K562 (cell line): ENCODE data around the gene MEF2C. TPM values are rescaled to one million over a fixed set of nuclear protein-coding genes. Genes with fewer than 3 reads are reported as not detected.

ENCODE experiments used
- ATAC-seq: fragments of 200-7000 bp; cut with Tn5 transposase; 3 replicates; pipeline ENCODE4 v1.9.1; 2020; ENCODE audit warnings: moderate library complexity
- BruUV-seq: library from RNA; stranded (reverse); fragments of 400-500 nt; replicated peaks from 2 replicates; lab custom pipeline; 2021; lab: Mats Ljungman, UMichigan
- CTCF ChIA-PET: fragments of 300-600 bp; formaldehyde crosslinking; extraction: SDS; loops from one replicate; lab custom pipeline; 2021; ENCODE audit warnings: low intra/inter-chr PET ratio; lab: Yijun Ruan, JAX
- POLR2A ChIA-PET: fragments of 300-600, 350-650 bp; sonication (Branson Sonifier 250); formaldehyde crosslinking; extraction: SDS; loops from one replicate; lab custom pipeline; 2021; ENCODE audit warnings: antibody characterized with exemption, inconsistent platforms; lab: Yijun Ruan, JAX
- DNase-seq, 4 experiments: peaks; one replicate each; pipeline versions ENCODE4 v3.0.0 to v3.0.0-alpha.2; 2011 to 2018; ENCODE audit warnings: low spot score in 3 of 4, mixed read lengths in 3 of 4; ENCODE audit errors: extremely low read depth in 1 of 4
- FAIRE-seq: peaks from 2 replicates; lab custom pipeline; 2011; peaks lifted over from hg19 to GRCh38; lab: Jason Lieb, UNC
- H2AFZ ChIP-seq: 2 replicates; pipeline ENCODE4 v1.6.0; 2011; ENCODE audit warnings: low read depth, low read length, control low read depth, inconsistent platforms
- H3K27ac ChIP-seq: fragments of 200-600 bp; 3 replicates; pipeline ENCODE4 v1.8.0; 2011; ENCODE audit warnings: low read depth, mild to moderate bottlenecking, control low read depth, inconsistent platforms, low read length, moderate library complexity, mixed read lengths; ENCODE audit errors: extremely low read depth
- H3K27me3 ChIP-seq, 2 experiments: fragments of 300-600 bp in 1 of 2; 2 replicates in 1 of 2; 3 replicates in 1 of 2; pipeline versions ENCODE4 v1.6.0 to v1.8.0; 2011; ENCODE audit warnings: inconsistent platforms in 2 of 2, low read length in 2 of 2, mild to moderate bottlenecking in 1 of 2, mixed read lengths in 1 of 2, moderate library complexity in 1 of 2; ENCODE audit not compliant: control insufficient read depth in 2 of 2, insufficient read depth in 2 of 2
- H3K36me3 ChIP-seq: fragments of 300-600 bp; 3 replicates; pipeline ENCODE4 v1.8.0; 2011; ENCODE audit warnings: mild to moderate bottlenecking, low read length, inconsistent platforms; ENCODE audit not compliant: control insufficient read depth, insufficient read depth
- H3K4me1 ChIP-seq, 2 experiments: fragments of 200-600 bp in 1 of 2; replicated peaks in 1 of 2; 2 replicates in 1 of 2; 3 replicates in 1 of 2; pipeline versions ENCODE4 v1.5.1 to v1.8.0; 2011; ENCODE audit warnings: inconsistent platforms in 2 of 2, low read length in 2 of 2, mild to moderate bottlenecking in 1 of 2, mixed read lengths in 1 of 2, moderate library complexity in 1 of 2; ENCODE audit not compliant: control insufficient read depth in 2 of 2, insufficient read depth in 2 of 2
- H3K4me2 ChIP-seq: 2 replicates; pipeline ENCODE4 v1.6.1; 2011; ENCODE audit warnings: low read length, control low read depth, inconsistent platforms, mixed read lengths; ENCODE audit not compliant: insufficient read depth
- H3K4me3 ChIP-seq: fragments of 200-600 bp; sonication (generic), shearing (Covaris generic); 2 replicates; pipeline ENCODE4 v1.5.1; 2016; ENCODE audit warnings: control low read depth, inconsistent platforms
- H3K79me2 ChIP-seq: fragments of 200-600 bp; 3 replicates; pipeline ENCODE4 v1.8.0; 2011; ENCODE audit warnings: low read length, inconsistent platforms; ENCODE audit not compliant: control insufficient read depth, insufficient read depth
- H3K9ac ChIP-seq, 2 experiments: 2 replicates each; pipeline versions ENCODE4 v1.6.0 to v1.6.1; 2011; ENCODE audit warnings: low read depth in 2 of 2, low read length in 2 of 2, control low read depth in 1 of 2, inconsistent platforms in 1 of 2, mild to moderate bottlenecking in 1 of 2, mixed read lengths in 1 of 2; ENCODE audit not compliant: insufficient read depth in 1 of 2
- H3K9me1 ChIP-seq: one replicate; pipeline ENCODE4 v1.6.0; 2011; ENCODE audit warnings: inconsistent platforms, mild to moderate bottlenecking, low read length, moderate library complexity; ENCODE audit not compliant: control insufficient read depth, insufficient read depth
- H3K9me3 ChIP-seq: replicated peaks from 2 replicates; pipeline ENCODE4 v1.5.1; 2011; ENCODE audit warnings: low read depth, low read length, inconsistent platforms; ENCODE audit not compliant: control insufficient read depth, insufficient read depth
- H4K20me1 ChIP-seq: replicated peaks from 2 replicates; pipeline ENCODE4 v1.6.1; 2011; ENCODE audit warnings: low read length, inconsistent platforms, mixed read lengths; ENCODE audit not compliant: control insufficient read depth, insufficient read depth
- ATF1 ChIP-seq, 2 experiments: fragments of 450-650 bp in 1 of 2; IDR thresholded peaks; 2 replicates each; pipeline ENCODE4 v1.6.1; 2016; ENCODE audit warnings: missing compliant biosample characterization in 1 of 2, missing genetic modification characterization in 1 of 2
- CEBPB ChIP-seq: fragments of 450-650 bp; IDR thresholded peaks from 2 replicates; pipeline ENCODE4 v1.6.1; 2016; ENCODE audit warnings: missing genetic modification characterization, missing compliant biosample characterization
- CREM ChIP-seq: IDR thresholded peaks from 2 replicates; pipeline ENCODE4 v1.6.1; 2014; ENCODE audit warnings: antibody characterized with exemption, low read depth
- CXXC5 ChIP-seq: fragments of 250-450 bp; sonication (Bioruptor Pico); IDR thresholded peaks from 2 replicates; pipeline ENCODE4 v1.8.0; 2022; ENCODE audit warnings: inconsistent platforms, mild to moderate bottlenecking, moderate library complexity
- FOXK1 ChIP-seq: sonication (generic); formaldehyde crosslinking; IDR thresholded peaks from 2 replicates; pipeline ENCODE4 v1.8.0; 2022; ENCODE audit warnings: missing genetic modification reagents, mild to moderate bottlenecking, borderline replicate concordance
- NFYB ChIP-seq: IDR thresholded peaks from 2 replicates; pipeline ENCODE4 v1.6.1; 2011; ENCODE audit warnings: mild to moderate bottlenecking, moderate library complexity; ENCODE audit not compliant: insufficient read length; ENCODE audit errors: extremely low read depth
- PHB ChIP-seq: fragments of 250-450 bp; sonication (Bioruptor Pico); IDR thresholded peaks from 2 replicates; pipeline ENCODE4 v1.5.0; 2021
- PPARD ChIP-seq: fragments of 250-450 bp; sonication (Bioruptor Pico); IDR thresholded peaks from 2 replicates; pipeline ENCODE4 v1.8.0; 2022; ENCODE audit warnings: inconsistent platforms, mild to moderate bottlenecking, moderate library complexity
- ZNF263 ChIP-seq: sonication (generic); formaldehyde crosslinking; IDR thresholded peaks from 2 replicates; pipeline ENCODE4 v1.8.0; 2022; ENCODE audit warnings: mild to moderate bottlenecking, missing genetic modification reagents, borderline replicate concordance
- ZNF586 ChIP-seq: fragments of 450-650 bp; formaldehyde crosslinking; conservative IDR thresholded peaks from 2 replicates; pipeline ENCODE4 v1.4.0; 2020; ENCODE audit warnings: mild to moderate bottlenecking, moderate library complexity
- whole genome bisulfite sequencing: fragments of 100-300 bp; shearing (Covaris generic); methylation state at CpG from one replicate; pipeline ENCODE4 v1.1.6; 2016; ENCODE audit warnings: low coverage, mixed read lengths; ENCODE audit not compliant: insufficient coverage; ENCODE audit errors: missing lambda C conversion rate; 5-methylcytosine and 5-hydroxymethylcytosine counted together
- in situ Hi-C: fragments of 300-500 bp; cut with MboI; formaldehyde crosslinking; loops from 4 replicates; pipeline ENCODE4 v1.15.0; 2018; ENCODE audit warnings: inconsistent platforms, mixed read lengths
- intact Hi-C: fragments of 100-400 bp; cut with micrococcal nuclease; formaldehyde crosslinking; loops from 2 replicates; pipeline ENCODE4 v1.14.2; 2022
- polyA plus RNA-seq, 8 experiments: library from polyadenylated mRNA; depleted of rRNA in 4 of 8; stranded (reverse) in 5 of 8; unstranded in 3 of 8; fragments of >200 nt; fragmentation: Nextera tagmentation in 2 of 8; fragmentation: Illumina TruSeq in 1 of 8; extraction: Ambion mirVana in 2 of 8; extraction: Trizol in 1 of 8; gene quantifications; 2 replicates each; pipeline versions ENCODE4 v1.2.1 to v1.2.3, GENCODE V29; 2011 to 2014; ENCODE audit warnings: inconsistent platforms in 1 of 8, missing spikeins in 1 of 8
- total RNA-seq, 7 experiments: library from RNA; depleted of rRNA in 6 of 7; stranded (reverse); fragments of >200 nt in 6 of 7; fragmentation: Illumina TruSeq in 2 of 7; extraction: Trizol in 2 of 7; gene quantifications; 2 replicates each; pipeline versions ENCODE4 v1.2.1 to v1.2.3, GENCODE V29; 2011 to 2021; ENCODE audit warnings: low replicate concordance in 1 of 7
- TF ChIP-seq, protein P1 (sequence below): fragments of 200-800 bp; sonication (Bioruptor generic); IDR thresholded peaks from 2 replicates; pipeline ENCODE4 v1.6.1; 2017; ENCODE audit warnings: missing genetic modification characterization, missing compliant biosample characterization
- TF ChIP-seq, protein P2 (sequence below): sonication (generic); formaldehyde crosslinking; IDR thresholded peaks from 2 replicates; pipeline ENCODE4 v1.4.0; 2020; ENCODE audit warnings: mild to moderate bottlenecking, missing genetic modification reagents
- TF ChIP-seq, protein P3 (sequence below): fragments of 250-450 bp; sonication (Bioruptor Pico); IDR thresholded peaks from 2 replicates; pipeline ENCODE4 v1.6.1; 2021; ENCODE audit warnings: mild to moderate bottlenecking
- TF ChIP-seq, protein P4 (sequence below): fragments of 250-450 bp; sonication (Bioruptor Pico); IDR thresholded peaks from 2 replicates; pipeline ENCODE4 v1.4.0; 2020; ENCODE audit warnings: mild to moderate bottlenecking

Gene MEF2C
- total and polyA plus RNA-seq, 9 of the 15 experiments (the other 6 are each of a cell fraction or from before 2014, with no cell fraction given), result 25.1 to 67.8 (median 58.3) TPM

DNA sequence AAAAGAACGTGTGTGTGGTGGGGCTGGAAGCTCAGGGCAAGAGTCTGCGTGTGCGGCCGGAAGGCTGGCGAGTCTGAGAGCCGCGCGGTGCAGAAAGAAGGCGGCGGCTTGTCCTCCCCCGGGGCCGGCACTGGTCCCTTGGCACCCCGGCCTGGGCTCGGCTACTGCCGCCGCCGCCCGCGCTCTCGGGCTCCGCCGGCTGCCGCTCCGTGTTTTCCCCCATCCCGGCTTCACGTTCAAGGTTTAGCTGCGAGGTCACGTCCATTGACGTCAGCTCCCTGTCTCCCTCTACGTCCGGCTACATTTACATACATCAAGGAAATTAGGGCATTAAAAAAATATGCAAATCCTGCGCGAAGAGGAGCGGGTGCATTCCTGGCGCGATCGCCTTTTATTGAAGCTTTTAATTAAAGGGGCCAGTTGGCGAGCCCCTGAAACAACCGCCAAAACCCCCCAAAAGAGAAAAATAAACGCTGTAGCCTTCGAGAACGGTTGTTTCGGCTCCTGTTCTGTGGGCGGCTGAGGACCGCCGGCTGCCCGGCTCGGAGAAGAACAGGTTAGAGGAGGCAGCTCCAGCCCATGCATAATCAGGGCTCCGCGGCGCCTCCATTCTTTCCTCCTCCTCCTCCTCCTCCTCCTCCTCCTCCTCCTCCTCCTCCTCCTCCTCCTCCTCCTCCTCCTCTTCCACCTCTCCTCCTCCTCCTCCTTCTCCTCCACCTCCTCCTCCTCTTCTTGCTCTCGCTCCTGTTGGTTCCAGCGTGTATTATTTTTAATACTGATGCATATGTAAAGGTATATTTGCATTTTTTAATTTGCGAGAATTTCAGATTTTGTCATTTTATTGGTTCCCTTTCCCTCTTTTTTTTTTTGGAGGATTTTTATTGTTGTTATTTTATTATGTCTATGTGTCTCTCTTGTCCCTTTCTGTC lies 207.0 kb downstream of the MEF2C start:
- Histone ChIP-seq H2AFZ (peak overlapping the region; percentile 55; the same call in 1 of the 2 replicates), H3K79me2 (no peaks in the 10 kb centered on the region), H3K9me1 (peaks cover 3% of the 10 kb centered on the region), H3K4me3 (peak overlapping the region; percentile 30), H4K20me1 (no peaks in the 10 kb centered on the region; the same call in 1 of the 2 replicates), H3K36me3 (no peaks in the 10 kb centered on the region), H3K27ac (no peak overlapping the region), H3K9ac (0 out of 4 replicates have a peak overlapping the region, but pooled peaks of 1 of the 2 experiments have one; percentile 19), H3K4me2 (peak overlapping the region; percentile 41; the same call in 1 of the 2 replicates), H3K27me3 (peaks cover 18 to 43% of the 10 kb centered on the region in 2 experiments; a peak in 4 of 5 replicates), H3K4me1 (peaks cover 0 to 22% of the 10 kb centered on the region in 2 experiments; a peak in 3 of 5 replicates), H3K9me3 (no peaks in the 10 kb centered on the region)
- intact Hi-C loops, result no loop called here
- FAIRE-seq (no peak), ATAC-seq (peak; percentile 55), DNase-seq (peak in 2 of 4 experiments; percentile 29 to 41)
- in situ Hi-C loops, result loop anchor here (10.0 kb wide), 1 partner anchor 531 kb away; no protein-coding TSS in a partner anchor
- ChIA-PET POLR2A (interaction anchor here (0.7 to 0.8 kb wide), 3 partner anchors 15 to 807 kb away, joined by 3 read pairs; no protein-coding TSS in a partner anchor), CTCF (interaction anchor here (0.6 kb wide), 1 partner anchor 570 kb away, joined by 3 read pairs; no protein-coding TSS in a partner anchor)
- no TSS peak for BruUV-seq
- WGBS, result 1% methylated on average over 44 of the region's 54 CpGs
- TF ChIP-seq ZNF263 (CRISPR knock-in tag) (peak; percentile 87), CEBPB (tag) (no peak), CREM (0 out of 2 replicates have a peak, but pooled peaks have one; percentile 33), ATF1 (CRISPR knock-in tag; IDR thresholded peaks at IDR 0.05) (no peak), ATF1 (tag; IDR thresholded peaks at IDR 0.05) (peak; percentile 47), PHB (CRISPR knock-in tag) (no peak), FOXK1 (CRISPR knock-in tag) (no peak), PPARD (CRISPR knock-in tag) (no peak), NFYB (no peak), ZNF586 (no peak), CXXC5 (CRISPR knock-in tag) (peak; percentile 17; the same call in 1 of the 2 replicates)
- TF ChIP-seq, protein P1, sequence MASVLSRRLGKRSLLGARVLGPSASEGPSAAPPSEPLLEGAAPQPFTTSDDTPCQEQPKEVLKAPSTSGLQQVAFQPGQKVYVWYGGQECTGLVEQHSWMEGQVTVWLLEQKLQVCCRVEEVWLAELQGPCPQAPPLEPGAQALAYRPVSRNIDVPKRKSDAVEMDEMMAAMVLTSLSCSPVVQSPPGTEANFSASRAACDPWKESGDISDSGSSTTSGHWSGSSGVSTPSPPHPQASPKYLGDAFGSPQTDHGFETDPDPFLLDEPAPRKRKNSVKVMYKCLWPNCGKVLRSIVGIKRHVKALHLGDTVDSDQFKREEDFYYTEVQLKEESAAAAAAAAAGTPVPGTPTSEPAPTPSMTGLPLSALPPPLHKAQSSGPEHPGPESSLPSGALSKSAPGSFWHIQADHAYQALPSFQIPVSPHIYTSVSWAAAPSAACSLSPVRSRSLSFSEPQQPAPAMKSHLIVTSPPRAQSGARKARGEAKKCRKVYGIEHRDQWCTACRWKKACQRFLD (CRISPR knock-in tag), result no peak
- TF ChIP-seq, protein P2, sequence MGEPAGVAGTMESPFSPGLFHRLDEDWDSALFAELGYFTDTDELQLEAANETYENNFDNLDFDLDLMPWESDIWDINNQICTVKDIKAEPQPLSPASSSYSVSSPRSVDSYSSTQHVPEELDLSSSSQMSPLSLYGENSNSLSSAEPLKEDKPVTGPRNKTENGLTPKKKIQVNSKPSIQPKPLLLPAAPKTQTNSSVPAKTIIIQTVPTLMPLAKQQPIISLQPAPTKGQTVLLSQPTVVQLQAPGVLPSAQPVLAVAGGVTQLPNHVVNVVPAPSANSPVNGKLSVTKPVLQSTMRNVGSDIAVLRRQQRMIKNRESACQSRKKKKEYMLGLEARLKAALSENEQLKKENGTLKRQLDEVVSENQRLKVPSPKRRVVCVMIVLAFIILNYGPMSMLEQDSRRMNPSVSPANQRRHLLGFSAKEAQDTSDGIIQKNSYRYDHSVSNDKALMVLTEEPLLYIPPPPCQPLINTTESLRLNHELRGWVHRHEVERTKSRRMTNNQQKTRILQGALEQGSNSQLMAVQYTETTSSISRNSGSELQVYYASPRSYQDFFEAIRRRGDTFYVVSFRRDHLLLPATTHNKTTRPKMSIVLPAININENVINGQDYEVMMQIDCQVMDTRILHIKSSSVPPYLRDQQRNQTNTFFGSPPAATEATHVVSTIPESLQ, result no peak
- TF ChIP-seq, protein P3, sequence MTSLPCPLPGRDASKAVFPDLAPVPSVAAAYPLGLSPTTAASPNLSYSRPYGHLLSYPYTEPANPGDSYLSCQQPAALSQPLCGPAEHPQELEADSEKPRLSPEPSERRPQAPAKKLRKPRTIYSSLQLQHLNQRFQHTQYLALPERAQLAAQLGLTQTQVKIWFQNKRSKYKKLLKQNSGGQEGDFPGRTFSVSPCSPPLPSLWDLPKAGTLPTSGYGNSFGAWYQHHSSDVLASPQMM (CRISPR knock-in tag), result no peak
- TF ChIP-seq, protein P4, sequence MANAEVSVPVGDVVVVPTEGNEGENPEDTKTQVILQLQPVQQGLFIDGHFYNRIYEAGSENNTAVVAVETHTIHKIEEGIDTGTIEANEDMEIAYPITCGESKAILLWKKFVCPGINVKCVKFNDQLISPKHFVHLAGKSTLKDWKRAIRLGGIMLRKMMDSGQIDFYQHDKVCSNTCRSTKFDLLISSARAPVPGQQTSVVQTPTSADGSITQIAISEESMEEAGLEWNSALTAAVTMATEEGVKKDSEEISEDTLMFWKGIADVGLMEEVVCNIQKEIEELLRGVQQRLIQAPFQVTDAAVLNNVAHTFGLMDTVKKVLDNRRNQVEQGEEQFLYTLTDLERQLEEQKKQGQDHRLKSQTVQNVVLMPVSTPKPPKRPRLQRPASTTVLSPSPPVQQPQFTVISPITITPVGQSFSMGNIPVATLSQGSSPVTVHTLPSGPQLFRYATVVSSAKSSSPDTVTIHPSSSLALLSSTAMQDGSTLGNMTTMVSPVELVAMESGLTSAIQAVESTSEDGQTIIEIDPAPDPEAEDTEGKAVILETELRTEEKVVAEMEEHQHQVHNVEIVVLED (CRISPR knock-in tag), result peak; percentile 40; the same call in 1 of the 2 replicates
